GM18511 (cell line): ENCODE measurements around the gene AMBRA1.
"Not testable (repeated sequence)": the region's sequence is repeated elsewhere in the genome, so short reads cannot be mapped to it uniquely, and the experiment has no call there.

Source experiments
- ATAC-seq: cut with Tn5 transposase; IDR thresholded peaks from one replicate; pipeline ENCODE4 v1.9.1; 2021; ENCODE audit warnings: mild to moderate bottlenecking, moderate library complexity; ENCODE audit not compliant: unreplicated experiment

Gene AMBRA1

DNA sequence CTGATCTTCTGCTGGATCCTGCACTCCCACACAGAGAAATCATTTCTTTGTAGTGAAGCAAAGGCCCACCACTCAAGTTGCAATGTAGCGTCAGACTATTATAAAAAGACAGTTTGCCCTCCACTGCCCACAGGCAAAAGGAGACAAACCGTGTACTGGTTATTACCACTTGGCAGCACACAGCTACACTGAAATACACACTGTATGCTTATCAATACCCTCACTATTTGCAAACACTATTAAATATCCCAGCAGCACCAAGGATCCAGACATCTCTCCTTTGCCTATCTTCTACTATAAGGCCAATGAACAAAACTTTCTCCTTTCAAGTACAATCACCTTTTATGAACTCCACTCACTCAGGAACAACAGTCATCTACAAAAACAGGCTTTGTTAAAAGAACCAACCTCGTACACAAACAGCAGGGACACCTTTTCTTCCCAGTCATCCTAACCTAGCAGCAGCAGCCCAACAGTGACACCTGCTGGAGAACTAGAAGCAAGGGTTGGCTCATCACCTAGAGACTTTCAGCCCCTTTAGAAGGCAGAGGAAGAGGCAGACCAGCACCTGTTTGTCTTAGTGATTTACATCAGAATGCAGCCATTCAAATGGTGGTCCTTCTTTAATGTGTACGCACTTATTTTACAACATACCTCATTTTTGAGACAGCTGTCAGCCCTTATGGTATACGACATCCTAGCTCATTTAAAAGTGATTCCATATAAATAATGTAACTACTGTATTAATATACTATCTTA lies 56.1 kb downstream of the AMBRA1 start:
- no peak for ATAC-seq

DNA sequence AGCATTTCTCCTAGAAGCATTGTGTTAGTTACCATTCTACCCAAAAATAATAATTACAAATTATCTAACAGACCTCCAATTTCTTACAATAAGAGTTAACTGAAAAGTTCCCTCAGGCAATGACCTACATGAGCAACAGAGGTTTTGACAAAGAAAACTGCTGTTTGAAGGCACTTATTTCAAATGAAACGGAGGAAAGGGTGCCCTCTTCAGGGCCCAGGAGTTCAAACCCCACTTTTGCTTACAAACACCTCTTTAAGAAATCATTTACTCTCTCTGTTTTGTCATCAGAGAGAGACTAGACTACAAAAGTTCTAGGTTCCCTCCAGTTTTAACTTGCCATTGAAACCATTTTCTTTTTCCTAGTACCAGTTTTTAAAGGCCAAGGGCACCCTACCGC lies 56.7 kb downstream of the AMBRA1 start:
- no peak for ATAC-seq

DNA sequence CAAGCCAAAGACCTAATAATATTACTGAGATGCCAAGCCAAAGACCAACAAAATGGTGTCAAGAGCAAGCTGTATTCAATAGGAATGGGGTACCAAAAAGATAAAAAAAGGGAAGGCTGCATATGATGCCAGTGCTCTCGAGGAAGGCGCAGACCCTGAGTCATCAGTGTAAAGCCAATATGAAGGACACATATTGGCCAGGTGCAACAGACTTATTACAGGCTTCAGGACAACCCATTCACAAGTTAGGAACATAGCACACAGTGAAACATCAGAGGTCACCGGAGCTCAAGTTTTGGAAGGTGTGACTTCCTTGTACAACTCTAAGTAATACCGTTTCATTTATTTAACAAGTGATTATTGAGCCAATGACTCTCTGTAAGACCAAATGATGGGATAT lies 58.1 kb downstream of the AMBRA1 start:
- ATAC-seq: no peak

DNA sequence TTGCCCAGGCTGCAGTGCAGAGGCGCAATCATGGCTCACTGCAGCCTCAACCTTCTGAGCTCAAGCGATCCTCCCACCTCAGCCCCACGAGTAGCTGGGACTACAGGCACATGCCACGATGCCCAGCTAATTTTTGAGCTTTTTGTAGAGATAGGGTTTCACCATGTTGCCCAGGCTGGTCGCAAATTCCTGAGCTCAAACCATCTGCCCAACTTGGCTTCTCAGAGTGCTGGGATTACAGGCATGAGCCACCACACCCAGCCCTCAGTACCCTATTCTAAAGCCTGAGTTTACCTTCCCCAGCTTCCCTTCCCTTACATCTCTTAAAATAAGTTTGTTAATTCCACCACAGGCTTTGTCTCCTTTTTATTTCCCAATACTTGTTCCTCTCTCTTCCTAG lies 59.1 kb downstream of the AMBRA1 start:
- ATAC-seq: no peak

DNA sequence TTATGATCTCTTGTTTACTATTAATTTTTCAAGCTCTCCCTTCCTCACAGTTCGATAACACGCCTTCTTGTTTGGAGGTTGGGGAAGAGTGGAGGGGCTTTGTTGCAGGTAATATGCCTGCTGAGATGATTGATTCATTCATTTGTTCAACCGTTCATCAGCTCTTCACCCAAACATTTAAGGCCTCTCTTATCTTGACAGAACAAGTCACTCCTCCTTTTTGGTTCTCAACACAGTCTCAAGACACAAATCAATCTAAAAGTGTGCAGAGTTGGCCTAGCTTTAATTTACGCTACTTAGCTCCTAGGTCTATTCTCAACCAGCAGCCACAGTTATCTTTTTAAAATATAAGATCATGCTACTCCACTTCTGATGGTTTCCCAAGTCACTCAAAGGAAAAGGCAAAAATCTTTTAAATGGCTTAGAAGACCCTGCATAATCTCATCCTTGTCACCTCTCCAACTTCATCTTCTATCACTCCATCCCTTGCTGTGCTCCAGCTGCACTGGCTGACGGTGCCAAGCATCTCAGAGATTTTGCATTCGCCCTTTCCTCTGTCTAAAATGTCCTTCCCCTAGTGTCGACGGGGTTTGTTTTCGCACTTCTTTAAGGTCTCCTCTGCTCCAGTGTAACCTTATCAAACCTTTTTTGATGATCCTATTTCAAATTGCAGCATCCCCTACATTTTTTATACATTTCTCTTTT lies 60.3 kb downstream of the AMBRA1 start:
- no peak for ATAC-seq

DNA sequence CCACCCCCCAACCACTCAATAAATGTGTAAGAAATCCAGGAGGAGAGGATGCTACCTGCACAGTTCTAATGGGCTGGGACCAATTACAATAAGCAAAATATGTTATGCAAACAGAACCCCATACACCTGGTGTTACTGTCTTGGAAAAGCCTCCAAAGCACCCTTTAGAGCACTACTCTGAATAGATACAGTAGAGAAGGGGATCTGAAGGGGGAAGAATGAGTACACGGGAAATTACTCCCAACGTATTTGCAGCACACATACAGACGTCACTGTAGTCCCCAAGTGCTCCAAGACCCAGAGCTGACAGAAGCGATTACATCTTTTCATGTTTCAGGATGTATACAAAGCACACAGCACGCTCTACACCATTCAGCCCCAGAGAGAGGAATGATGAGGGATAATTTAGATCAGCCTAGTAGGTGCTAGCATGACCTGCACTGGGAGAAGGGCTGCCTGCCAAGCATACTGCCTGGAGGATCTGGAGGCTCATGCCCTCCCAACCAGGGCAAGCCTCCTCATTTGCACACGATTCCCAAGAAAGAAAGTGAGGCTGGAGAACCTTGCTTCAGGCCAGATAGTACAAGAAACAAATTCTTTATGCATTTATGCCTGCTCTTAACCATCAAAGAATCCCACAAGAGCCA lies 63.8 kb downstream of the AMBRA1 start:
- ATAC-seq: no peak

DNA sequence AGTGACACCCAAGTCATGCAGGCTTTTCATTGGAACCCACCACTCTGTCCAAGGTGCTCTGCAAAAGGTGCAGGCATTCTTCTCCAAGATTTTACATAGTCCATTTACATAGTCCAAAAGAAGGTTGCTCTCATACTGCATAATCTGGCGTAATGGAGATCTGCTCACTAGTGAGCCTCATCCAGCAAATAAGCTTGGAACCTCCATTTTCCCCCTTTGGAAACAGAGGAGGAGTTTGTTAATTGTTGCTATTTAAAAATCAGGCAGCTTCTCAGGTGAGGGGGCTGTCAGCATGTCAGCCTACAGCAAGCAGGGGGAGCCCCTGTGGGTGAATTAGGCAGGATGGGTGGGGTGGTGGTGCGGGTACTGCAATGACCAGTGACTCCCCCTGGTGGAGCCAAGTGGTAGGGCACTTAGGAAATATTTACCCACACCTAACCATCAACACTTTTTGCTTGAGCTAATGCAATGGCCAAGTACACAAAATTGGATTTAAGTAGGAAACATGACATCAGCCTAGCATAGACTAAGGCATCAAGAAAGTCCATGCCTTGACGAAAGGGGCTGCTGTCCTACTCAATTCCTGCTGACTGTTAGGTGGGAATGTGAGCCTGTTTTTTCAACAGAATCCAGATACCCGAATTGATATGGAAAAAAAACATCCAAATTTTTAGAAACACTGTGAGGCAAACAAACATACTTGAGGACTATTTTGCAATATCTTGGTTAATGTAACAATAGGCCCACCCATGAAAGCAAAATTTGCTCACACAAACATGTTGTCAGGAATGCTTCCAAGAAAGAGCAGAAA lies 64.5 kb downstream of the AMBRA1 start:
- ATAC-seq: peak; percentile 68

DNA sequence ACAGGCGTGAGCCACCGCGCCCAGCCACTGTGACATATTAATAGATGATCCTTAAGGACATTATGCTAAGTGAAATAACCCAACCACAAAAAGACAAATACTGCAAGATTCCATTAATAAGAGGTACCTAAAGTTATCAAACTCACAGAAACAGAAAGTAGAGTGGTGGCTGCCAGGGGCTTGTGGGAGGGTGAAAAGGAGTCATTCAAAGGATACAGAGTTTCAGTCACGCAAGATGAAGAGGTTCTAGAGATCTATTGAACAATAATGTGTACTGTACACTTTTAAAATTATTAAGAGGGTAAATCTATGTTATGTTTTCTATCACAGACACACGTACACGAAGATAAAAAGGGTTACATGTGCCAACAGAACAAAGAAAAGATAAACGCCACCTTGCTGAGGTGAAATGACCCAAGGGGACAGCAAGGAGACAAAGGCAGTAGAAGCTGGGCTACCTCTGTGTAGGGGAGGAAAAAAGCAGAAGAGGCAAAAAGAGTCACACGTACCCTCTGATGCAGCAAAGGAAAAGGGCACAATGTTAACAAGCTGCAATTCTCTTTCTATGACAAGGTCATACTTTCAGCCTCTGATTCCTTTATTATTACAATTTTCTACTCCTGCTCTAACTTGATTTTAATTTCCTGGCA lies 65.3 kb downstream of the AMBRA1 start:
- ATAC-seq: peak; percentile 30

DNA sequence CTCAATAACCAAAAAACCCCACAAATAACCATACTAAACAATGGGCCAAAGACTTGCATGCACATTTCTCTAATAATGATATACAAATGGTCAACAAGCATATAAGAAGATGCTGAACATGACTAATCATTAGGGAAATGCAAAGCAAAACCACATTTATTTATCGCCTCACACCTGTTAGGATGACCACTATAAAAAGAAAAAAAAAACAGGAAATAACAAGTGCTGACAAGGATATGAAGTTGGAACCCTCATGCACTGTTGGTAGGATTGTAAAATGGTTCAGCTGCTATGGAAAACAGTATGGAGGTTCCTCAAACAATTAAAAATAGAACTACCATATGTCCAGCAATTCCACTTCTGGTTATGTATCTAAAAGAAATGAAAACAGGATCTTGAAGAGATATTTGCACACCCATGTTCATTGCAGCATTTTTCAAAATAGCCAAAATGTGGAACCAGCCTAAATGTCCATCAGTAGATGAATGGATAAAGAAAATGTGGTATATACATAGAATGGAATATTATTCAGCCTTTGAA lies 66.2 kb downstream of the AMBRA1 start:
- no peak for ATAC-seq

DNA sequence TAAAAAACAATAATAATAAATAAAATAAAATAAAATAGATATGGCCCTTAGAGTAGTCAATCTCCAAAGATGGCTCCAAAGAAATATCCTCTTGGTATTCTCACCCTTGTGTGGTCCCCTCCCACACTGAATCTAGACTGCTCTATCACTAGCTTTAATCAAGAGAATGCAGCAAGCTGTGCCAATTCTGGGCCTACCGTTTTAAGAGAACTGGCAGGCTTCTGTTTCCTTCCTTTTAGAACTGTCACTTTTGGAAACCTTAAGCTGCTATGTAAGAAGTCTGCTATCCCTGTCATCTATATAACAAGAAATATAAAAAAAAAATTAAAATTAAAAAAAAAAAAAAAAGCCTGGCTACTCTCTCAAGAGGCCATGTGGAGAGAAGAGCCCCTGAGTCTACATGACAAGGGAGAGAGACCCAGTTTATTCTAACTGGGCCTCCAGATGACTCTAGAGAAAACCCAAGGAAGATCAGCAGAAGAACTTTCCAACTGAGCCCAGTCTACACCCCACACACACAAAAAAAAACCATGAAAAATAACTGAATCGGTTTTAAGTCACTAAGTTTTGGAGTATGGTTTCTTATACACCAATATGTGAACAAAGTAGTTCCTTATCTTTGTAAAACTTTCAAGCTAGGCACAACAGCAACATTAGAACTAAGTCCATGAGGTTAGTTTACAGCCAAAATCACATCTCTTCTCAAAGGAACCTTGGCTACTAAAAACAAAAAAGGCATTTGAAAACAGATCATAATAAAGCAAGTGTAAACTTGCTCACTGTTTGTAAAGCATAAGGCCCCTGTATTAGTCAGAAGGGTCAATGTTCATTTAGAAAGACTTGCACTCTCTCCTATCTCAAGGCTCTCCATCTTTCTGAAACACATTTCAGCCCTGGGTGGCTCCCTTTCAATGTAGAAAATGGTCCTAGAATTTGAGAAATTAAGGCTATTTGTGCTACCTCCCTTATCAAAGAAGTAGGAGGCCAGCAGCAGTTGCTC lies 67.3 kb downstream of the AMBRA1 start:
- ATAC-seq: no peak

DNA sequence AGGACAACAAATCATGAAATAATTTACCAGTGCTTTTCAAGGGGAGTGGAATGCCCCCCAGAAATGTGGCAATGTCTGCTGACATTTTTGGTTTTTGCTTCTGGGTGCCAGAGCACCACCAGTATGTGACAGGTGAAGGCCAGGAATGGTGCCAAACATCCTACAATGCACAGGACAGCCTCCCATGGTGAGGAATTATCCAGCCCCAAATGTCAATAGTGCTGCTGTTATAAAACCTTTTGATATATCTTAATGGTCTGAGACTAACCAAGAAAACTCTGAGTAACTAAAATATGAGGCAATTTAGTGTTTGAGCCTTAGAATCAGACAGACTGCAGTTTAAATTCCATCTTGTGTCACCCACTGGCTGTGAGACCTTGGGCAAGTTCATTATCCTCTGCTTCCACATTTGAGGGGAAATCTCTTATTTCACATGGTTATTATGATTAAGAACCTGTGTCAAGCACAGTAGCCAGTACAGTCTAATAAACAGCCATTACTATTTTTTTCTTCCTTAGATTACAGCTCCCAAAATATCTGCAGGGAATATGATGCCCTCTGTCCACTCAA lies 69.5 kb downstream of the AMBRA1 start:
- no peak for ATAC-seq

DNA sequence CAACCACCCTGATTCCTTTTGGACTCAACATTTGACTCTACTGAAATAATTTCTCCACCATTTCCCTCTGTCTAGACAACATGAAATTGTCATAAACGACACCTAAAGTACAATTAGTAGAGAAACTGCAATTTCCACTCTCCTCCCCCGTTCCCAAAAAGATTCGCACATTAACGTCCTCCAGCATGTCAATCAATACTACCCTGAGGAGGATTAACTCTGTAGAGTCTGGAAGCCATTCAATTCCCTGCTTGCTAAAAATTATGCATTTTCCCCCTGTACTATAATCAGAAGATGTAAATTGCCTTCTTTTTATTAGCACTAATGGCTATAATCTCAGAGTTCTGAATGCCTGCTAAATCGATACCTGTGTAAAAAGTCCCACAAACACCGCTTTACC lies 70.5 kb downstream of the AMBRA1 start:
- no peak for ATAC-seq

DNA sequence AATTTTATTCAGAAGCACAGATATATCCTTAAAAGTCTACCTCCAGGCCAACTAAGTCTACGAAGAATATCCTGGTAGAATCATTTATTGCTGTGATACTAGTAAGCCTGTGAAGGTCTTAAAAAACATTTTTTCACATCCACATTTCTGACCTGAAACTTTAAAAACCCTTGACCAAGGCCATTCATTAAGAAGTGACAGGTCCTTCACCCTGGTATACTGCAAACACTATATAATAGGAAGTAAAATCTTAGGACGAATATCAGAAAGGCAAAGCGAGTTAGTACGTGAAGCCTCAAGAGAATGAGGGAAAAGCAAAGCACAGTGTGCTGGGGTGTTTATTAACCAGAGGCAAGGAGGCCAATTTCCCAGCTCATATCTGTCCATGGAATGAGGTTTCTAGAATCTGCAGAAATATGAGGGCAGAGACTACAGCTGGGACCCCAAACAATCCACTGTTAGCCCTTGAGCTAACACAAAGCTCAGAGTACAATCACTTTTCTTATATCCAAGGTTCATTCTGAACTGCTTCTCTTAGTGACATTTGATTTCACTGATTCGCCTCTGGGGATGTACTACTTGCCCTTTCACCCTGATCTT lies 71.0 kb downstream of the AMBRA1 start:
- ATAC-seq: no peak

DNA sequence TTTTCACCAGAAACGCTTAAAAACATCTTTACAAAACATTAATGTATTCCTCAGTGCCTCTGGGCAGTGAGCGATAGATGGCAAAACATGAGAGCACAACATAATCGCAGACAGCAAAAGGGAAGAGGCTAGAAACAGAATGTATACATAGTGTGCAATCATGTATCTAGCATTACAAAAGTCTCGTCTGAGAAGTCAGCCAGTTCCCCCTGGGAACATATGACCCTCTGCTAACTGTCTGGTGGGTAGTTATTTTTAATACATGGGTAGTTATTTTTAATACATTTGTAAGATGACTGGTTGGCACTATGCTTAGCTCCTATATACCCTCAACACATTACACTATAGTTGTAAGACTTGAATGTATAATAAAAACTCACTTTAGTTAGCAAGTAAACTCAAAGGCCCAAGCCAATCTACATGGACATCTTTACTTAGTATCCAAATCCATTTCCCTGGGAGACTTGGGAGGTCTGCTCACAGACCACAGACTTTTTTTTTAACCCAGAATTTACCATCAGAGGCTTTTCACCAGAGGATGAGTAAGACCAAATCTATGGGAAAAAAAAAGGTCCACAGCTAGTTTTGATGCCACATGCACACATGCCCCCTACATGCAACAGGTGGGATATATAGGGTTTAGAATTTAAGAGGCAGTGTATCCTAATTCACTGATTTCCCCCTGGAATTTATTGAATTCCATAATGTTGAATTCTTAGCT lies 71.7 kb downstream of the AMBRA1 start:
- no peak for ATAC-seq

DNA sequence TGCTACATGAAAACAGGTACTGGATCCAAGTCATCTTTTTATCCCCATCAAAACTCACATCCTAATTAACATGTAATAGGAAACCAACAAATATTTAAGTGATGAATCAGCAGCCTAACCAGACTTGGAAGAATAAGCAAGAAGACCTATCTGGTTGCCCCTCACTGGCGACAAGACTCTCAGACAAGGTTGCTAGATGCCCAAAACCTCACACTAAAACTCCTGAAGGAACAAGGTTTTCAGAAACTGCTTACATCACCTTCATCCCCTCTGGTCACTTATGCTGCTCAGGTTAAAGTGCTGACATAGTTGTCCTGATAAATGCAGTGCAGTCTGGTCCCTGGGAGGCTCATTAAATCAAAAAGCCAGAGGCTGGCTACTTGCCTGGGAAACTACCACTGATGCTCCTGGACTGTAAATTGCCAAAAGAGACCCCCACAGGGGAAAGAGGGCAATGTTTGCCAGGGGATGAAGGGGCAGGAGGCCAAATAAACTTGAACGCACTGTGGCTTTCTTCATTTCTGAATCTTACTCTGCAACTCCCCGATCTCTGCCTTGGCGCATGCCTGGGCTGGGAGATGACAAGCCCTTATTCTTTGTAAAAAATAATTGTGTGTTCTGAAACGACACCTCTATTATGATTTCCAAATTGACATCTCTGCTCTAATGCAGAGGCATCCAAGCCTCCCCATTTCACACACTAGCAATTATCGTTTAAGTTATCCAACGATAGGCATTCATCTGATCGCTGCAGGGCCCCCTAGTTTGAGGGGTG lies 72.7 kb downstream of the AMBRA1 start:
- no peak for ATAC-seq

DNA sequence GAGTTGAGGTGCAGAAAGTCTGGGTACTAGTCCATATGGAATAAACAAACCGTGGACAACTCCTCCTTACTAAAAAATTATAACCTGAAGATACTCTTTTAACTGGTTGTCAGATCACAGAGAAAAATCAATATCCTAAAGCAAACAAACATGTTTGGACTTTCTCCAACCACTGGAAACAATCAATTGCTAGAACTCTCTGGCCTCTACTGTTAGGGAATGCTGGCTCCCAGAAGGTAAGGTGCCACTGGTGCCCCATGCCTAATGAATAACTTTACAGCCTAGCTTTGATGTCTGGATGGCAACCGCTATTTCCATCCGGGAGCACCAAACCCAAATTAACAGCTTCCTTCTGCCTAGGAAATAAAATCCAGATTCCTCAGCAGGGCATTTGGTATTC lies 74.5 kb downstream of the AMBRA1 start:
- no peak for ATAC-seq

DNA sequence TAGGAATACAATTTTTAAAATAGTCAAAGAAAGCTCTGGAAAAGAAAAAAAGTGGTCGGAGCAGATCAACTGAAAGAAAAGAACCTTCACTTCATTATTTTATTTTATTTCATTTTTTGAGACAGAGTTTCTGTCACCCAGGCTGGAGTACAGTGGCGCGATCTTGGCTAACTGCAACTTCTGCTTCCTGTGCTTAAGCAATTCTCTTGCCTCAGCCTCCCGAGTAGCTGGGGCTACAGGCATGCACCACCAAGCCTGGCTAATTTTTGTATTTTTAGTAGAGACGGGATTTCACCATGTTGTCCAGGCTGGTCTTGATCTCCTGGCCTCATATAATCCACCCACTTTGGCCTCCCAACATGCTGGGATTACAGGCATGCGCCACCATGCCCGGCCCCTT lies 74.9 kb downstream of the AMBRA1 start:
- not testable (repeated sequence) for ATAC-seq
